A549 (cell line): Measurements from ENCODE around the gene LRP4. TPM values are rescaled to one million over a fixed set of nuclear protein-coding genes. Genes with fewer than 3 reads are reported as not detected.

Experiments
- ATAC-seq, 2 experiments: fragments of 200-7000 bp in 1 of 2; fragments of >200 bp in 1 of 2; cut with Nextera tagmentation in 1 of 2; cut with Tn5 transposase in 1 of 2; 3 replicates each; pipeline versions ENCODE4 v1.8.0 to v1.9.1; 2018 to 2020; ENCODE audit warnings: mild to moderate bottlenecking in 1 of 2, moderate library complexity in 1 of 2
- CTCF ChIA-PET: fragments of 300-600 bp; sonication (Branson Sonifier 250); formaldehyde crosslinking; extraction: SDS; loops from one replicate; lab custom pipeline; 2021; ENCODE audit warnings: antibody characterized with exemption, inconsistent platforms; lab: Yijun Ruan, JAX
- POLR2A ChIA-PET: fragments of 350-600 bp; formaldehyde crosslinking; extraction: SDS; loops from one replicate; lab custom pipeline; 2021; ENCODE audit warnings: antibody characterized with exemption, inconsistent platforms; lab: Yijun Ruan, JAX
- DNase-seq, 2 experiments: peaks; one replicate each; pipeline versions ENCODE4 v3.0.0 to v3.0.0-alpha.2; 2011 to 2016; ENCODE audit warnings: low read depth in 1 of 2, low spot score in 1 of 2
- FAIRE-seq: peaks from 2 replicates; lab custom pipeline; 2011; peaks lifted over from hg19 to GRCh38; lab: Jason Lieb, UNC
- H3K27ac ChIP-seq, 2 experiments: fragments of >200 bp; sonication (Bioruptor Twin); formaldehyde crosslinking; 3 replicates each; pipeline ENCODE4 v1.5.1; 2016 to 2017
- H3K4me1 ChIP-seq: fragments of >200 bp; sonication (Bioruptor Twin); formaldehyde crosslinking; 3 replicates; pipeline ENCODE4 v1.6.1; 2016
- H3K4me2 ChIP-seq: fragments of >200 bp; sonication (Bioruptor Twin); formaldehyde crosslinking; 3 replicates; pipeline ENCODE4 v1.6.1; 2016
- H3K4me3 ChIP-seq: fragments of >200 bp; sonication (Bioruptor Twin); formaldehyde crosslinking; 3 replicates; pipeline ENCODE4 v1.5.1; 2016
- H3K9me3 ChIP-seq: fragments of >200 bp; sonication (Bioruptor Twin); formaldehyde crosslinking; 3 replicates; pipeline ENCODE4 v1.6.1; 2016
- ATOH8 ChIP-seq: fragments of 250-450 bp; sonication (Bioruptor Pico); IDR thresholded peaks from 2 replicates; pipeline ENCODE4 v1.5.0; 2020; ENCODE audit warnings: low read depth, mild to moderate bottlenecking, moderate library complexity
- BHLHE40 ChIP-seq: IDR thresholded peaks from 2 replicates; pipeline ENCODE4 v1.6.1; 2012; ENCODE audit warnings: low read depth, low read length, inconsistent platforms
- CBX2 ChIP-seq: fragments of 200-600 bp; sonication (generic); IDR thresholded peaks from 2 replicates; pipeline ENCODE4 v1.6.1; 2016; ENCODE audit warnings: low read depth, mild to moderate bottlenecking, borderline replicate concordance
- CBX8 ChIP-seq: fragments of 200-600 bp; sonication (generic); IDR thresholded peaks from 2 replicates; pipeline ENCODE4 v1.6.1; 2016
- CHD2 ChIP-seq: fragments of 150-350 bp; IDR thresholded peaks from 2 replicates; pipeline ENCODE4 v1.6.1; 2014; ENCODE audit warnings: low read length; ENCODE audit not compliant: partially characterized antibody
- CTCF ChIP-seq: fragments of >200 bp; sonication (Bioruptor Twin); formaldehyde crosslinking; IDR thresholded peaks from 3 replicates; pipeline ENCODE4 v1.5.1; 2016
- EHF ChIP-seq: fragments of 250-450 bp; sonication (Bioruptor Pico); IDR thresholded peaks from 2 replicates; pipeline ENCODE4 v1.5.0; 2020; ENCODE audit warnings: mild to moderate bottlenecking
- FOSB ChIP-seq: fragments of 250-450 bp; sonication (Bioruptor Pico); IDR thresholded peaks from 2 replicates; pipeline ENCODE4 v1.5.0; 2020; ENCODE audit warnings: mild to moderate bottlenecking, moderate library complexity
- FOXS1 ChIP-seq: fragments of 250-450 bp; sonication (Bioruptor Pico); IDR thresholded peaks from 2 replicates; pipeline ENCODE4 v1.5.0; 2020; ENCODE audit warnings: mild to moderate bottlenecking, moderate library complexity
- HES2 ChIP-seq: fragments of >200 bp; sonication (Bioruptor Twin); formaldehyde crosslinking; IDR thresholded peaks from 2 replicates; pipeline ENCODE4 v1.6.1; 2016
- HMGXB4 ChIP-seq: fragments of 250-450 bp; sonication (Bioruptor Pico); IDR thresholded peaks from 2 replicates; pipeline ENCODE4 v1.5.0; 2021; ENCODE audit warnings: mild to moderate bottlenecking, moderate library complexity, borderline replicate concordance
- HOXA7 ChIP-seq: fragments of 250-450 bp; sonication (Bioruptor Pico); IDR thresholded peaks from 2 replicates; pipeline ENCODE4 v1.5.0; 2020; ENCODE audit warnings: mild to moderate bottlenecking, moderate library complexity
- HOXB5 ChIP-seq: fragments of 250-450 bp; sonication (Bioruptor Pico); IDR thresholded peaks from 2 replicates; pipeline ENCODE4 v1.5.0; 2020; ENCODE audit warnings: mild to moderate bottlenecking, moderate library complexity
- JUN ChIP-seq, 2 experiments: fragments of >200 bp; sonication (Bioruptor Twin); formaldehyde crosslinking; IDR thresholded peaks; 2 replicates in 1 of 2; 3 replicates in 1 of 2; pipeline ENCODE4 v1.6.1; 2016 to 2017
- JUNB ChIP-seq: fragments of >200 bp; sonication (Bioruptor Twin); formaldehyde crosslinking; IDR thresholded peaks from 2 replicates; pipeline ENCODE4 v1.6.1; 2016
- KDM5A ChIP-seq: fragments of 200-600 bp; sonication (generic); IDR thresholded peaks from 2 replicates; pipeline ENCODE4 v1.6.1; 2016; ENCODE audit warnings: antibody characterized with exemption, mild to moderate bottlenecking
- MYC ChIP-seq: IDR thresholded peaks from 2 replicates; pipeline ENCODE4 v1.6.1; 2012; ENCODE audit warnings: mild to moderate bottlenecking, inconsistent platforms, low read length, improper control_type of control experiment, borderline replicate concordance
- NFE2L2 ChIP-seq: fragments of 150-350 bp; conservative IDR thresholded peaks from 2 replicates; pipeline ENCODE4 v1.6.1; 2014; ENCODE audit warnings: low read length
- NPAS2 ChIP-seq: fragments of 250-450 bp; sonication (Bioruptor Pico); IDR thresholded peaks from 2 replicates; pipeline ENCODE4 v1.8.0; 2022; ENCODE audit warnings: mild to moderate bottlenecking, moderate library complexity, borderline replicate concordance
- NR3C1 ChIP-seq: fragments of >200 bp; sonication (Bioruptor Twin); formaldehyde crosslinking; IDR thresholded peaks from 3 replicates; pipeline ENCODE4 v1.6.1; 2017
- PBX3 ChIP-seq: IDR thresholded peaks from 2 replicates; pipeline ENCODE4 v1.6.1; 2012
- PHF8 ChIP-seq: fragments of 200-600 bp; sonication (generic); IDR thresholded peaks from 2 replicates; pipeline ENCODE4 v1.6.1; 2016; ENCODE audit warnings: low read depth, mild to moderate bottlenecking, antibody characterized with exemption, moderate library complexity, borderline replicate concordance
- POLR2A ChIP-seq: IDR thresholded peaks from 2 replicates; pipeline ENCODE4 v1.6.1; 2012; ENCODE audit warnings: mild to moderate bottlenecking, low read length
- RARB ChIP-seq: fragments of 250-450 bp; sonication (Bioruptor Pico); IDR thresholded peaks from 2 replicates; pipeline ENCODE4 v1.8.0; 2021; ENCODE audit warnings: mild to moderate bottlenecking, moderate library complexity
- RCOR1 ChIP-seq: fragments of 150-350 bp; IDR thresholded peaks from 2 replicates; pipeline ENCODE4 v1.6.1; 2014; ENCODE audit warnings: antibody characterized with exemption, low read length, low read depth
- SMC3 ChIP-seq: fragments of >200 bp; sonication (Bioruptor Twin); formaldehyde crosslinking; IDR thresholded peaks from 3 replicates; pipeline ENCODE4 v1.6.1; 2018; ENCODE audit warnings: inconsistent platforms
- TP53 ChIP-seq: fragments of 250-450 bp; sonication (Bioruptor Pico); IDR thresholded peaks from 2 replicates; pipeline ENCODE4 v1.5.0; 2021; ENCODE audit warnings: mild to moderate bottlenecking, moderate library complexity
- ZFP36 ChIP-seq: fragments of 450-650 bp; IDR thresholded peaks from 2 replicates; pipeline ENCODE4 v1.6.1; 2014; ENCODE audit warnings: borderline replicate concordance; ENCODE audit not compliant: partially characterized antibody
- ZSCAN20 ChIP-seq: fragments of 250-450 bp; sonication (Bioruptor Pico); IDR thresholded peaks from 2 replicates; pipeline ENCODE4 v1.8.0; 2022; ENCODE audit warnings: mild to moderate bottlenecking, moderate library complexity
- WGBS: methylation state at CpG from one replicate; pipeline ENCODE4 v1.1.6; 2017; ENCODE audit errors: missing lambda C conversion rate; 5-methylcytosine and 5-hydroxymethylcytosine counted together
- polyA plus RNA-seq, 4 experiments: library from polyadenylated mRNA; depleted of rRNA in 3 of 4; stranded (reverse); fragments of >200 nt; fragmentation: RNase III in 1 of 4; extraction: RNeasy Plus Mini Kit Qiagen cat#74134 plus additional on column Dnase treatment in 1 of 4; gene quantifications; 2 replicates in 3 of 4; 3 replicates in 1 of 4; pipeline ENCODE4 v1.2.3, GENCODE V29; 2011 to 2017

The LRP4 gene
- polyA plus RNA-seq, 2 of the 4 experiments (the other 2 are of a cell fraction), result 4.0 to 6.4 TPM

- no peak for TF ChIP-seq NR3C1
- TF ChIP-seq ZSCAN20 (CRISPR knock-in tag), result no peak
- no peak for TF ChIP-seq FOXS1 (CRISPR knock-in tag)
- TF ChIP-seq TP53 (CRISPR knock-in tag), result no peak
- TF ChIP-seq RARB (CRISPR knock-in tag), result no peak
- TF ChIP-seq CHD2, result no peak
- no peak for TF ChIP-seq JUNB
- no peak for TF ChIP-seq PBX3
- TF ChIP-seq HOXA7 (CRISPR knock-in tag), result no peak
- TF ChIP-seq PHF8, result no peak
- TF ChIP-seq EHF (CRISPR knock-in tag), result no peak
- no peak for TF ChIP-seq CTCF
- no peak for TF ChIP-seq KDM5A
- TF ChIP-seq ZFP36, result no peak
- no peak for TF ChIP-seq ATOH8 (CRISPR knock-in tag)
- no peak for TF ChIP-seq HOXB5 (CRISPR knock-in tag)
- TF ChIP-seq POLR2A, result no peak
- TF ChIP-seq NFE2L2, result no peak
- no peak for TF ChIP-seq CBX2
- no peak for TF ChIP-seq BHLHE40
- FAIRE-seq, result no peak
- no peak for ATAC-seq
- H3K9me3 ChIP-seq, result no peaks in the 10 kb centered on the region
- ChIA-PET POLR2A (no interaction called here), CTCF (interaction anchor here (1.1 kb wide), 1 partner anchor 200 kb away, joined by 3 read pairs; no protein-coding TSS in a partner anchor)
- H3K4me2 ChIP-seq, result no peak overlapping the region
- DNase-seq, result no peak
- peaks cover 12% of the 10 kb centered on the region for H3K4me1 ChIP-seq
- 89% methylated on average over 5 of the region's 5 CpGs for WGBS
- no peak overlapping the region for H3K4me3 ChIP-seq
- no peak overlapping the region for H3K27ac ChIP-seq
These were observed 34.7 kb upstream of the LRP4 start for GRCh38 chr11:46953093-46953492.

GRCh38 chr11:46952553-46952952, 34.2 kb upstream of the LRP4 start:
- no peak for FAIRE-seq

More at GRCh38 chr11:46952553-46952952, 34.2 kb upstream of the LRP4 start:
- H3K27ac ChIP-seq, result no peak overlapping the region
- peaks cover 17% of the 10 kb centered on the region for H3K4me1 ChIP-seq
- DNase-seq, result no peak
- CTCF ChIA-PET, result no interaction called here
- H3K4me3 ChIP-seq, result no peak overlapping the region
- POLR2A ChIA-PET, result no interaction called here
- no peak for TF ChIP-seq MYC
- no peak for TF ChIP-seq NPAS2 (CRISPR knock-in tag)
- no peak for TF ChIP-seq KDM5A
- TF ChIP-seq SMC3, result no peak
- TF ChIP-seq CBX8, result no peak
- no peak for TF ChIP-seq RCOR1
- no peak for TF ChIP-seq HES2
- no peak for TF ChIP-seq BHLHE40
- no peak for TF ChIP-seq ZFP36
- TF ChIP-seq FOSB (CRISPR knock-in tag), result no peak
- no peak for TF ChIP-seq JUN (IDR thresholded peaks at IDR 0.05)
- TF ChIP-seq HMGXB4, result no peak
- no peak for ATAC-seq
- no peaks in the 10 kb centered on the region for H3K9me3 ChIP-seq
- 61% methylated on average over 2 of the region's 2 CpGs for WGBS
- no peak overlapping the region for H3K4me2 ChIP-seq
